ENCODE results near the gene APCDD1L.

DNA sequence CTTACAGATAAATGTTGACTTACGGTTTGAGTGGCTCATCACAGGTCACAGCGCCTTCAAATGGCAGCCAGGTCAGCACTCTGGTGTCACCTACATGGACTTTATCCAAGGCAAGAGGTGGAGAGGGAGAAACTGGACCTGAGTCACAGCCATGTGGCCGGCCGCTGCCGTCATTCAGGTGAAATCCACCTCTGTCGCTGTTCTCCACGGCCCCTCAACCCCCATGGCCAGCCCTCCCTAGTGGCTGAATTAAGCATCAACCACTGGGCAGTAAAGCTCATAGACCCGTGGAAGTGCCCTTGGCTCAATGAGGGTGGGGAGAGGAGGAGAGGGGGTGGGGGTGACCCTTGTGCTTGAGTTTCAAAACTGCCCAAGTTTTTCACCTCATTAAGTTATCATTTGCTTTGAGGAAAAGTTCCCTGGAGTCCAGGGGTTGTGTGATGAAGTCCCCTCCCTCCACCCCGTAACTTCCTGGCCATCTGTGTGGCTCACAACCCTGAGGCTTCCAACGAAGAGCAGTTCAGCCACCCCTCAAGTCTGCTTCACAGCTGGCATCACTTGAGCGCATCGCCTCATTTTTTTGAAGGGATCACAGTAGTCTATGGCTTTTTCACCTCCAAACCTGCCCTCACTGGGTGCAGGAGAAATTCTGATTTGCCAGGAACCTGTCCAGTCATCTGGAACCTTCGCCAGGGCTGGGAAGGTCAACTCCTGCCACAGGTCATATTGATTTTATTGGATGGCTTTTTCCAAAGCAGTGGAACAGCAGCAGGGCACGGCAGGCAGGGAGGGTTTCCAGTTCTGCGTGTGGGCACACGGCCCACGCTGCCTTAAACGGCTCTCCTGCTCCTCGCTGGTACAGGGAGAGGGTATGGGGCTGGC, 43.5 kb upstream of the APCDD1L start:
- TF ChIP-seq GATA2 (IDR thresholded peaks at IDR 0.05; ENCODE audit: low read depth, low read length) = no peak
- TF ChIP-seq GATA3 (IDR thresholded peaks at IDR 0.05; ENCODE audit: low read depth, low read length) = no peak
